Measurements from ENCODE around the gene MYLK4. TPM values are rescaled to one million over a fixed set of nuclear protein-coding genes. Genes with fewer than 3 reads are reported as not detected.

Gene MYLK4
- total and polyA plus RNA-seq, 5 donors from 2014 or later, result 0.20 to 0.91 (median 0.37) TPM; not detected in 2

DNA sequence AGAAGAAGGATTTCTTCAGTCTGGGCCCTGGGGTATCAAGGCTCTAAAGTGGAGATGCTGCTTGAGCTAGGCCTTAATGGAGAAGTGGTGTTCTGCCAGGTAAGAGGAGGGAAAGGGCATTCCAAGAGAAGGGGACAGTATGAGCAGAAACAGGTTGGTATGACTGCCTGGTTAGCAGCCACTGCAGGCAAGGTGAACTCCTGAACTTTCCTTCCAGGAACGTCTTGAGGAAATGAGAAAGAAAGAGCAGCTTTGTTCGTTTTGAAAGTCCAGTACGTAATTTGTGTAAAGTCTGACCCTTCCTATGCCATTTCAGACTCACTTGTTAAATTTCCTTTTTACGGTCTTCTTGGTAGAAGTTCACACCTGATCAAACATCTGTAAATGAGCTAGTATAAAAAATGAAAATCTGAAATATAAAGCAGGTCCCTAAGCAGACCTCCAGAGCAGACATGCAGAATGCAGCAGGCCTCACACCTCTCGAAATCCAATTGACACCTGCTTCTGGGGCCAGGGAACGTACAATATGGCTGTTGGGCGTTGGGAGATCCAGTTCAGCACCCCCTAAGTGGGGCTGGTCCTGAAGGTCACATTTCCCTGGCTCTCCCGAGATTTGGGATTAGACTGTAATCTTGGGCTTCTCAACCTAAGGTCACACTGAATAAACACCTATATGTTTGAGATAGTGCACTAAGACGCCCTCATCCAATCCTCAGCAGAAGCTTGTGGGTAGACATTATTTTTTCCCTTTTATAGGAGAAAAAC, 33.6 kb downstream of the MYLK4 start:
- H3K27ac Mint-ChIP-seq, result no peak overlapping the region
- H3K4me1 ChIP-seq (ENCODE audit: control insufficient read depth, insufficient read depth, low read length, poor library complexity, severe bottlenecking), result no peaks in the 10 kb centered on the region
- no peak overlapping the region for H3K4me3 ChIP-seq (ENCODE audit: low read depth, low read length)
- no peaks in the 10 kb centered on the region for H3K36me3 Mint-ChIP-seq
- H3K9me3 ChIP-seq (ENCODE audit: control insufficient read depth in 2 of 2, low read length in 2 of 2), result peaks cover 0 to 2% of the 10 kb centered on the region in 2 experiments
- H3K27ac ChIP-seq (ENCODE audit: insufficient read depth, low read length, poor library complexity, severe bottlenecking), result no peak overlapping the region
- DNase-seq, result no peak
- no peaks in the 10 kb centered on the region for H3K36me3 ChIP-seq (ENCODE audit: control insufficient read depth, insufficient read depth, low read length)
- H3K27me3 ChIP-seq (ENCODE audit: control insufficient read depth, insufficient read depth, low read length), result no peaks in the 10 kb centered on the region
- peaks cover 15% of the 10 kb centered on the region for H3K27me3 Mint-ChIP-seq
- no peak overlapping the region for H3K4me3 Mint-ChIP-seq
- peaks cover 0 to 8% (median 3%) of the 10 kb centered on the region in 7 donors for H3K9me3 Mint-ChIP-seq
- H3K4me1 Mint-ChIP-seq, result peaks cover 0 to 8% (median 0%) of the 10 kb centered on the region in 4 donors
- ATAC-seq (ENCODE audit: low read depth in 2 of 2), result no peak

DNA sequence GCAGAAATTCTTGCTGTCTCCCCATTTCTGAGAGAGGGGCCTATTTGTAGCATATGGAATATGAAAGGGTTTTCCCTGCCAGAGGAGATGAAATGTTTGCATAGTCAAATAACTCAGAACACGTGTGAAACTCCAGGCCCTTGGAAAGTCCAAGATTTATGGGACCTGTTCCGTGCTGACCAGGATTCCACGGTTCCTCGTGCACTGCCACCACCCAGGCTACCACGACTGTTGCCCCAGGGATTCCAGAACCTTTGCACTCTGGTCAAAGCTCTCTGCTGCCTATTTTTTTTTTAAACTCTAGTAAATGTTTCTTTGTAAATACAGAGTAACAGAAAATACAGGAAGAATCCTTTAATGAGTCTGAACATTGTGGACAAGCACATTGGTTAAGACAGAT, 35.0 kb downstream of the MYLK4 start:
- Mint-ChIP-seq H3K4me3 (no peak overlapping the region), H3K4me1 (peaks cover 0 to 8% (median 0%) of the 10 kb centered on the region in 4 donors), H3K36me3 (no peaks in the 10 kb centered on the region), H3K27me3 (peaks cover 12% of the 10 kb centered on the region), H3K9me3 (peaks cover 0 to 11% (median 2%) of the 10 kb centered on the region in 7 donors), H3K27ac (no peak overlapping the region)
- DNase-seq (no peak), ATAC-seq (ENCODE audit: low read depth in 2 of 2) (no peak)
- Histone ChIP-seq H3K27me3 (ENCODE audit: control insufficient read depth, insufficient read depth, low read length) (peaks cover 3% of the 10 kb centered on the region), H3K4me1 (ENCODE audit: control insufficient read depth, insufficient read depth, low read length, poor library complexity, severe bottlenecking) (no peaks in the 10 kb centered on the region), H3K36me3 (ENCODE audit: control insufficient read depth, insufficient read depth, low read length) (no peaks in the 10 kb centered on the region), H3K4me3 (ENCODE audit: low read depth, low read length) (no peak overlapping the region), H3K27ac (ENCODE audit: insufficient read depth, low read length, poor library complexity, severe bottlenecking) (no peak overlapping the region), H3K9me3 (ENCODE audit: control insufficient read depth in 2 of 2, low read length in 2 of 2) (peaks cover 6% of the 10 kb centered on the region in 2 experiments)

DNA sequence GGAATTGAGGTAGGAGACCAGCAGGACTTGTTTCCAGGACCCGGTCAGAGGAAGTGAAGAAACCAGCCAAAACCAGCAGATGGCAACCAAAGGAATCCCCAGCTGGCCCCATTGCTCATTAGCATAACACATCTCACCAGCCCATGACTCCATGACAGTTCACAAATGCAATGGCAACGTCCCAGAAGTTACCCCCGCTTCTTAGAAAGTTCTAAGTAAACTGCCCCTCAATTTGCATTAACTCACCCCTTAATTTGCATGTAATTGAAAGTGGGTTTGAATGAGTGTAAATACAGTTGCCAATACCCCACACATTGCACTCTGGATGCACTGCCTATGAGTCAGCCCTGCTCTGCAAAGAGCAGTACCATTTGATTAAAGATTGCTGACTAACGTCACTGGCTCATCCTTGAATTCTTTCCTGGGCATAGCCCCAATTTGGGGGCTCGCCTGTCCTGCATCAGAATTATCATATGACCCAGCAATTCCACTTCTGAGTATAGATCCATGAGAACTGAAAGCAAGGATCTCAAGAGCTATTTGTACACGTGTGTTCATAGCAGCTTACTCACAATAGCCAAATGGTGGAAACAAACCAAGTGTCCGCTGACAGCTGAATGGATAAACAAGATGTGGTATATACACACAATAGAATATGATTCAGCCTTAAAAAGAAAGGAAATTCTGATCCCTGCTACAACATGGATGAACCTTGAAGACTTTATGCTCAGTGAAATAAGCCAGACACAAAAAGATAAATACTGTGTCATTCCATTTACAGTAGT, 36.4 kb downstream of the MYLK4 start:
- Mint-ChIP-seq H3K4me1 (peaks cover 0 to 8% (median 0%) of the 10 kb centered on the region in 4 donors), H3K27me3 (peaks cover 20% of the 10 kb centered on the region), H3K27ac (no peak overlapping the region), H3K36me3 (no peaks in the 10 kb centered on the region), H3K9me3 (peaks cover 0 to 18% (median 0%) of the 10 kb centered on the region in 7 donors), H3K4me3 (no peak overlapping the region)
- Histone ChIP-seq H3K4me3 (ENCODE audit: low read depth, low read length) (no peak overlapping the region), H3K4me1 (ENCODE audit: control insufficient read depth, insufficient read depth, low read length, poor library complexity, severe bottlenecking) (no peaks in the 10 kb centered on the region), H3K27me3 (ENCODE audit: control insufficient read depth, insufficient read depth, low read length) (peaks cover 3% of the 10 kb centered on the region), H3K9me3 (ENCODE audit: control insufficient read depth in 2 of 2, low read length in 2 of 2) (peaks cover 12 to 14% of the 10 kb centered on the region in 2 experiments), H3K36me3 (ENCODE audit: control insufficient read depth, insufficient read depth, low read length) (no peaks in the 10 kb centered on the region), H3K27ac (ENCODE audit: insufficient read depth, low read length, poor library complexity, severe bottlenecking) (no peak overlapping the region)
- DNase-seq (no peak), ATAC-seq (ENCODE audit: low read depth in 2 of 2) (no peak)

DNA sequence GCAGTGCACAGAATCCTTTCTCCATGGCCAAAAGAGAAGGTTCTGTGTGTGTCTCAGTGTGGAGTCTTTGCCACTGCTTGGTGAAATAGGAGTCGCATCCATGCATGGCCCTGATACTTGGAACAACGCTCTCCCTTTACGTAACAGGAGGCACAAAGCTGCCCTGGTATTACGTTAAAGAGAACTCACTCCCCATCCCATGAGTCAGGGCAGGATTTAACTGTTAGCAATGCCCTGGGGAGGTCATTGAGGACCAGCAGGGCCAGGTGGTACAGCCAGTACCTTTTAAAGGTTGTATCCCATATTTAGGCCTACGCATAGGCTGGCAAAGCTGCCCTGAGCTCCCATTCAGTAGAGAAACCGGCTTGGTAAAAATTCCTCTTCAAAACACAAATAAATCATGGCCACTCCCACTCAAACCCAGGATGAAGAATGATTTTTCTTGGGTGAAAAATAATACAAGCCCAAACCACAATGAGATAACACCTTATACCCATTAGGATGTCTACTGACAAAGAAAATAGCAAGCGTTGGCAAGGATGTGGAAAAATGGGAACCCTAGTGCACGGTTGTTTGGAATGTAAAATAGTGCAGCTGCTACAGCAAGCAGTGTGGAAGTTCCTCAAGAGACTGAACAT, 37.1 kb downstream of the MYLK4 start:
- Mint-ChIP-seq H3K36me3 (no peaks in the 10 kb centered on the region), H3K27me3 (peaks cover 25% of the 10 kb centered on the region), H3K4me1 (peaks cover 0 to 2% (median 0%) of the 10 kb centered on the region in 4 donors), H3K27ac (no peak overlapping the region), H3K9me3 (peaks cover 0 to 18% (median 0%) of the 10 kb centered on the region in 7 donors), H3K4me3 (no peak overlapping the region)
- Histone ChIP-seq H3K4me1 (ENCODE audit: control insufficient read depth, insufficient read depth, low read length, poor library complexity, severe bottlenecking) (no peaks in the 10 kb centered on the region), H3K27me3 (ENCODE audit: control insufficient read depth, insufficient read depth, low read length) (peaks cover 6% of the 10 kb centered on the region), H3K4me3 (ENCODE audit: low read depth, low read length) (no peak overlapping the region), H3K9me3 (ENCODE audit: control insufficient read depth in 2 of 2, low read length in 2 of 2) (peaks cover 12 to 14% of the 10 kb centered on the region in 2 experiments), H3K36me3 (ENCODE audit: control insufficient read depth, insufficient read depth, low read length) (no peaks in the 10 kb centered on the region), H3K27ac (ENCODE audit: insufficient read depth, low read length, poor library complexity, severe bottlenecking) (no peak overlapping the region)
- ATAC-seq (ENCODE audit: low read depth in 2 of 2) (no peak), DNase-seq (no peak)

DNA sequence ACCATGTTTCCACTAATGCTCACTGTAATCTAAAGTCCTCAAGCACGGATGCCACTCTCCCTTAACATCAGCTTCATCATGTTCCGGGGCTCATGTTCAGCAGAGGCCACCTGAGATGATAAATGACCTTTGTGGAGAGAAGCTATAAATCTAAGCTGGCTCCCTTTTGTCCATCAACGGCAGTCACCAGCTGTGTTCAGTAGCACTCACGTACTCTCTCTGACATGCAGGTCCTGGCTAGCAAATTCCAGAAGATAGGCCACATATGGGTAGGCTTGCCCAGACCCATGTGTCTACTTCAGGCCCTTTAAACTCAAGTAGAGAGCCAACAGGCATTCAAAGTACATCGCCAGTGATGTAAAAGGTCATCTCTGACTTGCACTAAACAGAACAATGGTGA, 38.6 kb downstream of the MYLK4 start:
- H3K4me3 Mint-ChIP-seq, result no peak overlapping the region
- H3K27ac Mint-ChIP-seq, result no peak overlapping the region
- Histone ChIP-seq H3K27me3 (ENCODE audit: control insufficient read depth, insufficient read depth, low read length) (peaks cover 6% of the 10 kb centered on the region), H3K4me3 (ENCODE audit: low read depth, low read length) (no peak overlapping the region), H3K4me1 (ENCODE audit: control insufficient read depth, insufficient read depth, low read length, poor library complexity, severe bottlenecking) (no peaks in the 10 kb centered on the region), H3K9me3 (ENCODE audit: control insufficient read depth in 2 of 2, low read length in 2 of 2) (peaks cover 12 to 14% of the 10 kb centered on the region in 2 experiments), H3K36me3 (ENCODE audit: control insufficient read depth, insufficient read depth, low read length) (no peaks in the 10 kb centered on the region), H3K27ac (ENCODE audit: insufficient read depth, low read length, poor library complexity, severe bottlenecking) (no peak overlapping the region)
- no peaks in the 10 kb centered on the region for H3K36me3 Mint-ChIP-seq
- no peaks in the 10 kb centered on the region for H3K4me1 Mint-ChIP-seq
- H3K9me3 Mint-ChIP-seq, result peaks cover 0 to 18% (median 0%) of the 10 kb centered on the region in 7 donors
- H3K27me3 Mint-ChIP-seq, result peaks cover 34% of the 10 kb centered on the region
- ATAC-seq (ENCODE audit: low read depth in 2 of 2) (no peak), DNase-seq (no peak)

DNA sequence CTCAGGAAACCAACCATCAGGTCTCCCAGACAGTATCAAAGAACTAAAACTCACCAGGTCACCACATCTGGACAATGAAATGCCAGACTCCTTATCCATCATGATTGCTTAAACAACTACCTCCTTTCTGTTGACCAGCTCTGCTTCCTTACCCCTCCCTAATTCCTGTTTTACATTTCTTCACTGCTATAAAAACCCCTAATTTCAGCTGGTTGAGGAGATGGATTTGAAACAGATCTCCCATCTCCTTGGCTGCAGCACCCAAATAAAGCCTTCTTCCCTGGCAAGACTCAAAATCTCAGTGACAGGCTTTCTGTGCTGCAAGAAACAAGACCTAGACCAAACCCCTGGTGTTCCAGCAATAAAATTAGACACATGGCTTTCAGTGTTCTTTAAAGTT, 40.3 kb downstream of the MYLK4 start:
- H3K36me3 Mint-ChIP-seq, result no peaks in the 10 kb centered on the region
- ATAC-seq (ENCODE audit: low read depth in 2 of 2) (no peak), DNase-seq (no peak)
- Histone ChIP-seq H3K4me3 (ENCODE audit: low read depth, low read length) (no peak overlapping the region), H3K4me1 (ENCODE audit: control insufficient read depth, insufficient read depth, low read length, poor library complexity, severe bottlenecking) (no peaks in the 10 kb centered on the region), H3K36me3 (ENCODE audit: control insufficient read depth, insufficient read depth, low read length) (no peaks in the 10 kb centered on the region), H3K9me3 (ENCODE audit: control insufficient read depth in 2 of 2, low read length in 2 of 2) (peaks cover 12 to 14% of the 10 kb centered on the region in 2 experiments), H3K27me3 (ENCODE audit: control insufficient read depth, insufficient read depth, low read length) (peaks cover 8% of the 10 kb centered on the region), H3K27ac (ENCODE audit: insufficient read depth, low read length, poor library complexity, severe bottlenecking) (no peak overlapping the region)
- peaks cover 38% of the 10 kb centered on the region for H3K27me3 Mint-ChIP-seq
- H3K9me3 Mint-ChIP-seq, result peaks cover 0 to 18% (median 0%) of the 10 kb centered on the region in 7 donors
- H3K4me3 Mint-ChIP-seq, result no peak overlapping the region
- no peak overlapping the region for H3K27ac Mint-ChIP-seq
- H3K4me1 Mint-ChIP-seq, result no peaks in the 10 kb centered on the region

DNA sequence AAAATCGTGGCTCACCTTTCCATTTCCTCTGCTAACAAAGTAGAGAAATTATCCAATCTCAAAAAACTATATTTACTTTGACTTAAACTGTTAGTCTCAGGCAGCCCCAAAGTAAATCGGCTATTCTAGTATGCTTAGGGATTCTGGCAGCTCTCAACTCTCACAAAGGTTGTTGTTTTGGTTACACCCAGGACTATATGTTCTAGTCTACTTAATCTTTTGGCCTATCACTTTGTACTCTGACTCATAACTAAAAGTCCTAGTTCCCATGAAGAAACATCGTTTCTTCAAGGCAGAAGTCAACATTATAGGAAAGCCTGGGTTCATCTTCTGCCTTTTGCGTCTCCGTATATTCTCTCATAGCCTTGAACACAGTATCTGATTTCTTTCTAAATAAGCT, 42.3 kb downstream of the MYLK4 start:
- no peak for ATAC-seq (ENCODE audit: low read depth in 2 of 2)
- peaks cover 11% of the 10 kb centered on the region for H3K27me3 ChIP-seq (ENCODE audit: control insufficient read depth, insufficient read depth, low read length)
- Mint-ChIP-seq H3K4me1 (no peaks in the 10 kb centered on the region), H3K27ac (no peak overlapping the region), H3K36me3 (no peaks in the 10 kb centered on the region), H3K27me3 (peaks cover 32% of the 10 kb centered on the region), H3K4me3 (no peak overlapping the region), H3K9me3 (peaks cover 0 to 18% (median 0%) of the 10 kb centered on the region in 7 donors)
- no peak overlapping the region for H3K4me3 ChIP-seq (ENCODE audit: low read depth, low read length)
- peaks cover 12 to 14% of the 10 kb centered on the region in 2 experiments for H3K9me3 ChIP-seq (ENCODE audit: control insufficient read depth in 2 of 2, low read length in 2 of 2)
- H3K27ac ChIP-seq (ENCODE audit: insufficient read depth, low read length, poor library complexity, severe bottlenecking), result no peak overlapping the region
- DNase-seq, result no peak
- H3K4me1 ChIP-seq (ENCODE audit: control insufficient read depth, insufficient read depth, low read length, poor library complexity, severe bottlenecking), result no peaks in the 10 kb centered on the region
- no peaks in the 10 kb centered on the region for H3K36me3 ChIP-seq (ENCODE audit: control insufficient read depth, insufficient read depth, low read length)

Data from CD4-positive, CD25-positive, alpha-beta regulatory T cell (primary cell).